ENCODE measurements around the gene ALDH8A1. TPM values are rescaled to one million over a fixed set of nuclear protein-coding genes. Genes with fewer than 3 reads are reported as not detected.

Gene ALDH8A1
- total and polyA plus RNA-seq, 10 of the 15 experiments (the other 5 are each of a cell fraction or from before 2014, with no cell fraction given), result 0.13 to 1.8 (median 0.62) TPM; not detected in 3

DNA sequence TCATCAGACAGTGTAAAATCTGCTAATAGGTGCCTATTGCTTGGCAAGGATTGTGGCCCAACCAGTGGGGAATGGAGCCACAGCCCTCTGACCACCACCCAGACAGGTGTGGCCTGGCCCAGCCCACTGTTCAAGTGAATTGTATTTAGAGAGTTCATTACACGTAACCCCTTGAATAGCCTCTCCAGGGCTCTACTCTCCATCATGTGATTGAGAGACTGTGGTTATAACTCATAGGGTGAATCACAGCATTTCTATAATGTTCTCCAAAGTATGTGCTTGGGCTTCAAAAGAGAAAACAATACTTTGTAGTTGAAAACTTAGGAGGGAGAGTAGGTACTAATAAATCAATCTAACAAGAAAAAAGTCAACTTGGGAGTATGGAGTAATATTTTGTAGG lies 38.4 kb downstream of the ALDH8A1 start:
- DNase-seq (ENCODE audit: low read depth, low spot score) (no peak), ATAC-seq (no peak; the same call in 2 of the 3 replicates), FAIRE-seq (no peak)
- Histone ChIP-seq H3K27ac (ENCODE audit: control insufficient read depth, insufficient read depth) (no peak overlapping the region), H3K4me1 (ENCODE audit: control insufficient read depth, insufficient read depth, low read length) (no peaks in the 10 kb centered on the region), H3K79me2 (ENCODE audit: control insufficient read depth, insufficient read depth, low read length) (no peaks in the 10 kb centered on the region), H2AFZ (ENCODE audit: control insufficient read depth, low read depth, low read length) (no peak overlapping the region), H3K4me3 (no peak overlapping the region), H3K36me3 (ENCODE audit: control insufficient read depth in 2 of 2, insufficient read depth in 2 of 2, low read length in 1 of 2) (no peaks in the 10 kb centered on the region), H3K4me2 (ENCODE audit: control insufficient read depth, insufficient read depth) (no peak overlapping the region), H4K20me1 (ENCODE audit: control insufficient read depth, insufficient read depth) (no peaks in the 10 kb centered on the region), H3K9ac (ENCODE audit: control insufficient read depth, insufficient read depth, low read length) (no peak overlapping the region), H3K27me3 (replicated peaks in 1 of 2; ENCODE audit: control insufficient read depth in 2 of 2, insufficient read depth in 2 of 2, low read length in 1 of 2) (no peaks in the 10 kb centered on the region; a peak in 1 of 4 replicates), H3K9me3 (replicated peaks; ENCODE audit: control insufficient read depth, insufficient read depth, low read length) (no peaks in the 10 kb centered on the region)
- ChIA-PET POLR2A (no interaction called here), SMC1A (ENCODE audit: uncharacterized antibody, unreplicated experiment) (no interaction called here), RAD21 (ENCODE audit: unreplicated experiment) (no interaction called here), CTCF (no interaction called here)
- 0% methylated on average over 1 of the region's 1 CpG for WGBS (ENCODE audit: insufficient coverage, insufficient replicate concordance, low lambda C conversion rate, missing lambda C conversion rate)
- in situ Hi-C loops (cut with MboI), result no loop called here
- BruUV-seq (replicated peaks), result no TSS peak
- intact Hi-C loops (cut with micrococcal nuclease; ENCODE audit: unreplicated experiment), result no loop called here
- no peak for TF ChIP-seq CHD1 (IDR thresholded peaks at IDR 0.05; ENCODE audit: low read depth, low read length)
- no peak for TF ChIP-seq NR2F1 (conservative IDR thresholded peaks at IDR 0.05)
- no peak for TF ChIP-seq RELA (IDR thresholded peaks at IDR 0.05; ENCODE audit: borderline replicate concordance, partially characterized antibody)
- no peak for TF ChIP-seq CBFB (IDR thresholded peaks at IDR 0.05; ENCODE audit: low read depth)
- no peak for TF ChIP-seq RB1 (IDR thresholded peaks at IDR 0.05; ENCODE audit: borderline replicate concordance)
- TF ChIP-seq POLR2AphosphoS2 (IDR thresholded peaks at IDR 0.05; ENCODE audit: low read depth, low read length), result no peak
- no peak for TF ChIP-seq SKIL (IDR thresholded peaks at IDR 0.05; ENCODE audit: low read depth, poor library complexity, severe bottlenecking)
- TF ChIP-seq JUND (IDR thresholded peaks at IDR 0.05; ENCODE audit: low read depth, low read length), result no peak
- no peak for TF ChIP-seq CHD2 (IDR thresholded peaks at IDR 0.05; ENCODE audit: borderline replicate concordance, low read depth, low read length)
- TF ChIP-seq, protein P1, sequence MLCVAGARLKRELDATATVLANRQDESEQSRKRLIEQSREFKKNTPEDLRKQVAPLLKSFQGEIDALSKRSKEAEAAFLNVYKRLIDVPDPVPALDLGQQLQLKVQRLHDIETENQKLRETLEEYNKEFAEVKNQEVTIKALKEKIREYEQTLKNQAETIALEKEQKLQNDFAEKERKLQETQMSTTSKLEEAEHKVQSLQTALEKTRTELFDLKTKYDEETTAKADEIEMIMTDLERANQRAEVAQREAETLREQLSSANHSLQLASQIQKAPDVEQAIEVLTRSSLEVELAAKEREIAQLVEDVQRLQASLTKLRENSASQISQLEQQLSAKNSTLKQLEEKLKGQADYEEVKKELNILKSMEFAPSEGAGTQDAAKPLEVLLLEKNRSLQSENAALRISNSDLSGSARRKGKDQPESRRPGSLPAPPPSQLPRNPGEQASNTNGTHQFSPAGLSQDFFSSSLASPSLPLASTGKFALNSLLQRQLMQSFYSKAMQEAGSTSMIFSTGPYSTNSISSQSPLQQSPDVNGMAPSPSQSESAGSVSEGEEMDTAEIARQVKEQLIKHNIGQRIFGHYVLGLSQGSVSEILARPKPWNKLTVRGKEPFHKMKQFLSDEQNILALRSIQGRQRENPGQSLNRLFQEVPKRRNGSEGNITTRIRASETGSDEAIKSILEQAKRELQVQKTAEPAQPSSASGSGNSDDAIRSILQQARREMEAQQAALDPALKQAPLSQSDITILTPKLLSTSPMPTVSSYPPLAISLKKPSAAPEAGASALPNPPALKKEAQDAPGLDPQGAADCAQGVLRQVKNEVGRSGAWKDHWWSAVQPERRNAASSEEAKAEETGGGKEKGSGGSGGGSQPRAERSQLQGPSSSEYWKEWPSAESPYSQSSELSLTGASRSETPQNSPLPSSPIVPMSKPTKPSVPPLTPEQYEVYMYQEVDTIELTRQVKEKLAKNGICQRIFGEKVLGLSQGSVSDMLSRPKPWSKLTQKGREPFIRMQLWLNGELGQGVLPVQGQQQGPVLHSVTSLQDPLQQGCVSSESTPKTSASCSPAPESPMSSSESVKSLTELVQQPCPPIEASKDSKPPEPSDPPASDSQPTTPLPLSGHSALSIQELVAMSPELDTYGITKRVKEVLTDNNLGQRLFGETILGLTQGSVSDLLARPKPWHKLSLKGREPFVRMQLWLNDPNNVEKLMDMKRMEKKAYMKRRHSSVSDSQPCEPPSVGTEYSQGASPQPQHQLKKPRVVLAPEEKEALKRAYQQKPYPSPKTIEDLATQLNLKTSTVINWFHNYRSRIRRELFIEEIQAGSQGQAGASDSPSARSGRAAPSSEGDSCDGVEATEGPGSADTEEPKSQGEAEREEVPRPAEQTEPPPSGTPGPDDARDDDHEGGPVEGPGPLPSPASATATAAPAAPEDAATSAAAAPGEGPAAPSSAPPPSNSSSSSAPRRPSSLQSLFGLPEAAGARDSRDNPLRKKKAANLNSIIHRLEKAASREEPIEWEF (IDR thresholded peaks at IDR 0.05; ENCODE audit: insufficient replicate concordance, low read depth, low read length), result no peak
- no peak for TF ChIP-seq MYC (IDR thresholded peaks at IDR 0.05; ENCODE audit: insufficient read depth, insufficient read length, insufficient replicate concordance, low read length, severe bottlenecking)
- no peak for TF ChIP-seq TBL1XR1 (IDR thresholded peaks at IDR 0.05; ENCODE audit: low read depth, low read length)
- TF ChIP-seq MTA3 (IDR thresholded peaks at IDR 0.05; ENCODE audit: borderline replicate concordance, low read length), result no peak
- no peak for TF ChIP-seq POU2F2 (IDR thresholded peaks at IDR 0.05; ENCODE audit: borderline replicate concordance, low read depth, low read length)
- no peak for TF ChIP-seq ZNF207 (IDR thresholded peaks at IDR 0.05; ENCODE audit: borderline replicate concordance)
